Adipocyte (in vitro differentiated cells): ENCODE measurements around the gene FCER2.
A peak's percentile ranks its signal among the peaks of the same experiment; 100 is the strongest.

Experiments used
- DNase-seq: peaks from one replicate; pipeline ENCODE4 v3.0.0-alpha.2; 2015; ENCODE audit warnings: low read depth
- H3K27me3 ChIP-seq: replicated peaks from 2 replicates; pipeline ENCODE4 v1.7.0; 2013; ENCODE audit warnings: mild to moderate bottlenecking, low read length, moderate library complexity; ENCODE audit not compliant: control insufficient read depth, insufficient read depth
- H3K36me3 ChIP-seq: 2 replicates; pipeline ENCODE4 v1.7.0; 2013; ENCODE audit warnings: low read length, mild to moderate bottlenecking, moderate library complexity; ENCODE audit not compliant: control insufficient read depth, insufficient read depth, severe bottlenecking
- H3K4me1 ChIP-seq: 2 replicates; pipeline ENCODE4 v1.7.0; 2013; ENCODE audit warnings: mild to moderate bottlenecking, low read length, moderate library complexity; ENCODE audit not compliant: control insufficient read depth, insufficient read depth
- H3K4me3 ChIP-seq: 2 replicates; pipeline ENCODE4 v1.7.0; 2013; ENCODE audit warnings: mild to moderate bottlenecking, low read length, moderate library complexity
- H3K9ac ChIP-seq: 2 replicates; pipeline ENCODE4 v1.7.0; 2013; ENCODE audit warnings: mild to moderate bottlenecking, low read length, moderate library complexity
- H3K9me3 ChIP-seq: 2 replicates; pipeline ENCODE4 v1.7.0; 2013; ENCODE audit warnings: mild to moderate bottlenecking, low read length, moderate library complexity; ENCODE audit not compliant: control insufficient read depth

The FCER2 gene

GRCh38 chr19:7680606-7681339 is 21.2 kb downstream of the FCER2 start, which contains the start of gene TRAPPC5:
TRAPPC5 (plus strand) TSS chr19:7680833; CDS start chr19:7682254, 1,421 bp downstream.
- peak within 1 kb of the TSS; percentile 99 for H3K9ac ChIP-seq
- H3K27me3 ChIP-seq: peaks cover 36% of the 10 kb centered on the region
- peak within 1 kb of the TSS; percentile 95 for H3K4me3 ChIP-seq
- peaks cover 6% of the 10 kb centered on the region for H3K4me1 ChIP-seq
- H3K36me3 ChIP-seq: peaks cover 14% of the 10 kb centered on the region
- DNase-seq: peak; percentile 93
- no peaks in the 10 kb centered on the region for H3K9me3 ChIP-seq

DNA sequence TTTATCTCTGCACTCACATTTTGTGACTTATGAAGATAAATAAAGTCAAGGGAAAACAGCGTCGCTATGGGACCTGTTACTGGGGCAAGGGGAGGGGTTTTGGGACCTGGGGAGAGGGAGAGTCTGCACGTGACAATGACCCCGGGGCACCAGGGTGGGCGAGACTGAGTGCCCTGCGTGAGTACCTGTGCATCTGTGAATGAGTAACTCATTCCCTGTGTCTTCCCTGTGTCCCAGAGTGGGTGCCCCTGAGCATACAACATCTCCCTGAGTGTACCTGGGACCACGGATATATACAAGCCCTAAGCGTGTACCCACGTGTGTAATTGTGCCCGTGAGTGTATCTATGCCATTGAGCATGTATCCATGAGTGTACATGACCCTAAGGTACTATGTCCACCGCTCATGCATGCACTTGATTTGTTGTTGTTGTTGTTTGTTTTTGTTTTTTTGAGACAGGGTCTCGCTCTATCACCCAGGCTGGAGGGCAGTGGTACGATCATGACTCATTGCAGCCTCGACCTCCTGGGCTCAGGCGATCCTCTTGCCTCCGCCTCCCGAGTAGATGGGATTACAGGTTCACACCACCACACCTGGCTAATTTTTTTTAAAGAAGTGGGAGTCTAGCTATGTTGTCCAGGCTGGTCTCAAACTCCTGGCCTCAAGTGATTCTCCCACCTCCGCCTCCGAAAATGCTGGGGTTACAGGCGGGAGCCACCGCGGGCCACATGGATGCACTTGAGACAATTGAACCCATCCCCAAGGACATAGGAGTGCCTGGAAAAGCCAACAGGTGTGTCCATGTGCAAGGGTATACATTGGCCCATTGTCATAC is 21.9 kb downstream of the FCER2 start:
- Histone ChIP-seq H3K4me1 (peaks cover 6% of the 10 kb centered on the region), H3K4me3 (peak overlapping the region; percentile 95), H3K9ac (peak overlapping the region; percentile 99), H3K27me3 (peaks cover 37% of the 10 kb centered on the region), H3K9me3 (no peaks in the 10 kb centered on the region), H3K36me3 (peaks cover 14% of the 10 kb centered on the region)
- no peak for DNase-seq

- Histone ChIP-seq H3K27me3 (peaks cover 37% of the 10 kb centered on the region), H3K4me3 (no peak overlapping the region), H3K9ac (no peak overlapping the region), H3K36me3 (peaks cover 14% of the 10 kb centered on the region), H3K4me1 (peaks cover 6% of the 10 kb centered on the region), H3K9me3 (no peaks in the 10 kb centered on the region)
- DNase-seq: no peak
Observed at GRCh38 chr19:7678971-7679751, 22.8 kb downstream of the FCER2 start.

- no peak for DNase-seq
- peaks cover 6% of the 10 kb centered on the region for H3K36me3 ChIP-seq
- H3K4me1 ChIP-seq: peaks cover 6% of the 10 kb centered on the region
- peaks cover 12% of the 10 kb centered on the region for H3K9me3 ChIP-seq
- H3K9ac ChIP-seq: no peak overlapping the region
- H3K27me3 ChIP-seq: peaks cover 37% of the 10 kb centered on the region
- H3K4me3 ChIP-seq: no peak overlapping the region
Observed at GRCh38 chr19:7677669-7678311, 24.1 kb downstream of the FCER2 start.

DNA sequence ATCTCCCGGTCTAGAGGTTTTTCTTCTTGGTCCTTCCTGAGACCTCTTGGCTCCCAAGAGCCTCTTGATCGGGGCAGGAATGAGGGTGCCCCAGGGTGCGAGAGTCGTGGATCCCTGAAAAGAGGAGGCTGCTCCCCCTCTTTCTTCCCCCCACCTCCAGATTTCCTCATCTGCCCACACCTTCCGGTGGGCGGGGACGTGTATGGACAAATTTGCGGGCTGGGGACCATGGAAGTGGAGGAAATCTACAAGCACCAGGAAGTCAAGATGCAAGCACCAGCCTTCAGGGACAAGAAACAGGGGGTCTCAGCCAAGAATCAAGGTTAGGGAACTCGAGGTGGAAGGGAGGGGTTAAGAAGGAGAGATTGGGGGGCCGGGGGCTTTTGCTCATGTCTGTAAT is 25.1 kb downstream of the FCER2 start, which contains the start of gene MCEMP1:
Gene MCEMP1, plus strand, starts transcription at position 237 of the 400 bp plus-strand sequence. Its CDS starts 31 bp downstream, at position 268.
- Histone ChIP-seq H3K4me1 (peaks cover 2% of the 10 kb centered on the region), H3K4me3 (no peak within 1 kb of the TSS), H3K9ac (no peak within 1 kb of the TSS), H3K36me3 (no peaks in the 10 kb centered on the region), H3K27me3 (peaks cover 40% of the 10 kb centered on the region), H3K9me3 (peaks cover 12% of the 10 kb centered on the region)
- DNase-seq: no peak

DNA sequence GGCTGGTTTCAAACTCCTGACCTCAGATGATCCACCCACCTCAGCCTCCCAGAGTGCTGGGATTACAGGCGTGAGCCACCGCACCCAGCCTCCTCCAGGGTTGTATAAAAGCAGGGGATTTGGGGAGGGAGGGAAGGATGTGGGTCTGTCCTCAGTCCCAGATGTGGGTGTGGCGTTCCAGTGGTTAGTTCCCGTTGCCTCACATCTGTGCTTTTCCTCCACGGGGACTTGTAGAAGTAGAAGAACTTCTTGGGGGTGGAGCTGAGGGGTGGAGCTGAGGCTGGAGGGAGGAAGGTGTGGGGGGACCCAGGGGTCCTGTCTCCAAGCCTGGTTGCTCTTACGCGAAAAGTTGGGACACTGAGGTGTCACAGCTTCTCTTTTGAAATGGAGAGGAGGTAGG is 25.6 kb downstream of the FCER2 start:
- DNase-seq: no peak
- peaks cover 12% of the 10 kb centered on the region for H3K9me3 ChIP-seq
- no peak overlapping the region for H3K9ac ChIP-seq
- H3K4me3 ChIP-seq: no peak overlapping the region
- peaks cover 43% of the 10 kb centered on the region for H3K27me3 ChIP-seq
- H3K36me3 ChIP-seq: no peaks in the 10 kb centered on the region
- H3K4me1 ChIP-seq: no peaks in the 10 kb centered on the region

DNA sequence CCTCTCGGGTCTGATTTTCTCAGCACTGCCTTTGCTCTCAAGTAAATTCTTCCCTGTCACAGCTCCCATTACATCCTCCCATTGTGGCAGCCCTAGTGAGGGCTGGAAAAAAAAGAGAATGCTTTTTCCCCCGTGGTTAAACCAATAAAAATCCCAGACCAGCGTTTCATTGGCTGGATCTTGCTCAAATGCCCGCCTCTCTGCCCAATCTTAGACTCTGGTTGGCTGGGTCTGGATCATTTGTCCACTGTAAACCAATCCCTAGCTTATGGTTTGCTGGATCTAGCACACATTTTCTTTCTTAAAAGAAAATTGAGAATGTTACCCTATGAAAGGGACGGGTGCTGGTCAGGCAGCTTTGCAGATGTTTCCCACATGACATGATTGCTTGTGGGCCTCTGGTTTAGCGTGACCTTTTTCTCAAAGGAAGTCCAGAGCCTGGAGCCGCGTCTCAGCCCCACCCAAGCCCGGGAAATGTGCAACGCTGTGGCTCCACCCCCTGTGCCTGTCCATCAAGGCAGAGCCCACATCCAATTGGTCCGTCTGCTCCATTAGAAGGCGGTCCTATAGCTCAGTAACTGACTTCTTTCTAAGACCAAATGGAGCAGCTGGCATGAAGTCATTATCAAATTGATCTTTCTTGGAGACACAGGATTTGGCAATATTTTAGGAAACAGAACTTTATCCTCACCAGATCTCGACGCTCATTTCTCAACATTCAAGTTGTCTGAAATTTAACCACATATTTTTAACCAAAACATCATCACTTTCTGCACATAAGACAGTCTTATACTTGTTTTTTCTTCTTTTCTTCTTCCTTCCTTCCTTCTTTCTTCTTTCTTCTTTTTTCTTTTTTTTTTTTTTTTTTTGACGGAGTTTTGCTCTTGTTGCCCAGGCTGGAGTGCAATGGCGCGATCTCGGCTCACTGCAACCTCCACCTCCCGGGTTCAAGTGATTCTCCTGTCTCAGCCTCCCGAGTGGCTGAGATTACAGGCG is 27.6 kb downstream of the FCER2 start:
- Histone ChIP-seq H3K4me3 (peak overlapping the region; percentile 16), H3K36me3 (no peaks in the 10 kb centered on the region), H3K4me1 (no peaks in the 10 kb centered on the region), H3K27me3 (peaks cover 48% of the 10 kb centered on the region), H3K9me3 (peaks cover 12% of the 10 kb centered on the region), H3K9ac (no peak overlapping the region)
- DNase-seq: peak; percentile 84

DNA sequence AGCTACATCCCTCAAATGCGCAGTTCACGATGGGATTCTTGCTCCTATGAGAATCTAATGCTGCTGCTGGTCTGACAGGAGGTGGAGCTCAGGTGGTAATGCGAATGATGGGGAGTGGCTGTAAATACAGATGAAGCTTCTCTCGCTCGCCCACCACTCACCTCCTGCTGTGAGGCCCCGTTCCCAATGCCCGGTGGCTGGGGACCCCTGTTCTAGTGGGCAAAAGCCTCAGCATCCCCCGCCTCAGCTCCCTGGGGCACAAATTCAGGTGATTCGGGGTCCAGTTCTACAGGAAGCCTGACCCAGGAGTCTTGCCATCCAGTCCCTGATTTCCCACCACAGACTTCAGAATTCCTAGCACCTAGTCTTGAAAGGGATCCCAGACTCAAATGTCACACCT is 29.4 kb downstream of the FCER2 start:
- no peak overlapping the region for H3K9ac ChIP-seq
- H3K27me3 ChIP-seq: peaks cover 43% of the 10 kb centered on the region
- peaks cover 12% of the 10 kb centered on the region for H3K9me3 ChIP-seq
- DNase-seq: no peak
- H3K4me3 ChIP-seq: no peak overlapping the region
- no peaks in the 10 kb centered on the region for H3K36me3 ChIP-seq
- H3K4me1 ChIP-seq: no peaks in the 10 kb centered on the region

DNA sequence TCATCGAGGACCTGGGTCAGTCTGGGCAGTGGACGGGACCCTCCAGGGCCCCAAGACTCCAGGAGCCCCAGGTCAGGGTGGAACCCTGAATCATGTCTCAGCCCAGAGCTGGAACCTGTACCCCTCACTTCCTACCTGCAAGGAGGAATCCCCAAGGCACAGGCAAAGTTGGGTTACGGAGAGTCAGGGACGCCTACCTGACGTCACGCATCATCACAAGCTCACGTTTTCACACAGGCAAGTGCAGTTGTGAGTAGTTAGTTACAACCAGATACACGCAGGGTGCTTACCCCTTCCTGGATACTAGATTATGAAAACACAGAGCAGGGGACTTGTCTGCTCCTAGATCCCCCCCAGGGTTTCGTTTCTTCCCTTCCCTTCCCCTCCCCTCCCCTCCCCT is 31.1 kb downstream of the FCER2 start:
- H3K27me3 ChIP-seq: peaks cover 34% of the 10 kb centered on the region
- H3K9ac ChIP-seq: no peak overlapping the region
- DNase-seq: no peak
- H3K4me3 ChIP-seq: no peak overlapping the region
- no peaks in the 10 kb centered on the region for H3K36me3 ChIP-seq
- no peaks in the 10 kb centered on the region for H3K4me1 ChIP-seq
- peaks cover 12% of the 10 kb centered on the region for H3K9me3 ChIP-seq
